ENCODE data around the gene TMEM18.

- TF ChIP-seq CTCF (IDR thresholded peaks at IDR 0.05) (no peak), EP300 (IDR thresholded peaks at IDR 0.05; ENCODE audit: borderline replicate concordance in 1 of 2, low read depth in 1 of 2, low read length in 1 of 2) (no peak), ELF1 (IDR thresholded peaks at IDR 0.05) (no peak), POLR2AphosphoS5 (IDR thresholded peaks at IDR 0.05; ENCODE audit: low read depth, low read length) (no peak)
Observed at GRCh38 chr2:693606-694005, 16.4 kb upstream of the TMEM18 start.

Data from SK-N-SH (cell line).